IMR-90 (cell line): ENCODE data around the gene PROSER2. TPM values are rescaled to one million over a fixed set of nuclear protein-coding genes. Genes with fewer than 3 reads are reported as not detected.

Source experiments
- ATAC-seq: fragments of 200-7000 bp; cut with Tn5 transposase; 2 replicates; pipeline ENCODE4 v1.9.1; 2020; ENCODE audit warnings: low read depth, mild to moderate bottlenecking, moderate library complexity
- BruUV-seq: library from RNA; stranded (reverse); fragments of 400-500 nt; replicated peaks from 2 replicates; lab custom pipeline; 2021; lab: Mats Ljungman, UMichigan
- CTCF ChIA-PET: fragments of 300-600 bp; formaldehyde crosslinking; extraction: SDS; loops from one replicate; lab custom pipeline; 2021; ENCODE audit warnings: antibody characterized with exemption; lab: Yijun Ruan, JAX
- POLR2A ChIA-PET: fragments of 300-600 bp; sonication (Branson Sonifier 250); formaldehyde crosslinking; loops from one replicate; lab custom pipeline; 2022; ENCODE audit warnings: antibody characterized with exemption; ENCODE audit not compliant: unreplicated experiment; lab: Charles Lee
- DNase-seq: peaks from one replicate; pipeline ENCODE4 v3.0.0; 2013
- H2AFZ ChIP-seq: replicated peaks from 2 replicates; pipeline ENCODE3; 2013; ENCODE audit warnings: low read length, mild to moderate bottlenecking; ENCODE audit not compliant: poor library complexity
- H2AK5ac ChIP-seq: 2 replicates; pipeline ENCODE4 v1.6.1; 2013; ENCODE audit warnings: low read depth, low read length, inconsistent platforms
- H2AK9ac ChIP-seq: replicated peaks from 2 replicates; pipeline ENCODE3; 2013; ENCODE audit warnings: mild to moderate bottlenecking, low read depth, low read length, moderate library complexity; ENCODE audit not compliant: poor library complexity
- H2BK120ac ChIP-seq: 2 replicates; pipeline ENCODE4 v1.6.1; 2013; ENCODE audit warnings: low read depth, low read length, inconsistent platforms
- H2BK15ac ChIP-seq: 3 replicates; pipeline ENCODE4 v1.6.1; 2013; ENCODE audit warnings: low read depth, low read length, inconsistent platforms
- H2BK20ac ChIP-seq: 2 replicates; pipeline ENCODE4 v1.6.1; 2013; ENCODE audit warnings: low read depth, mild to moderate bottlenecking, inconsistent platforms, low read length, moderate library complexity
- H2BK5ac ChIP-seq: 2 replicates; pipeline ENCODE4 v1.6.1; 2013; ENCODE audit warnings: mild to moderate bottlenecking, low read depth, low read length, inconsistent platforms; ENCODE audit not compliant: poor library complexity, severe bottlenecking
- H3K14ac ChIP-seq: replicated peaks from 2 replicates; pipeline ENCODE4 v1.6.1; 2013; ENCODE audit warnings: low read depth, low read length, inconsistent platforms
- H3K18ac ChIP-seq: 2 replicates; pipeline ENCODE4 v1.6.1; 2013; ENCODE audit warnings: low read depth, low read length, control low read depth
- H3K23ac ChIP-seq: 2 replicates; pipeline ENCODE4 v1.6.1; 2013; ENCODE audit warnings: low read depth, low read length, inconsistent platforms
- H3K27ac ChIP-seq: 2 replicates; pipeline ENCODE4 v1.5.1; 2013; ENCODE audit warnings: mild to moderate bottlenecking, control low read depth, low read length; ENCODE audit not compliant: insufficient read depth
- H3K27me3 ChIP-seq: 2 replicates; pipeline ENCODE4 v1.6.1; 2013; ENCODE audit warnings: low read length; ENCODE audit not compliant: control insufficient read depth, insufficient read depth
- H3K36me3 ChIP-seq: 2 replicates; pipeline ENCODE4 v1.6.1; 2013; ENCODE audit warnings: low read length, mixed read lengths; ENCODE audit not compliant: control insufficient read depth, insufficient read depth
- H3K4ac ChIP-seq: 2 replicates; pipeline ENCODE4 v1.6.1; 2013; ENCODE audit warnings: low read depth, low read length, inconsistent platforms
- H3K4me1 ChIP-seq: 2 replicates; pipeline ENCODE4 v1.6.1; 2013; ENCODE audit warnings: low read length, mixed read lengths; ENCODE audit not compliant: control insufficient read depth, insufficient read depth
- H3K4me2 ChIP-seq: 2 replicates; pipeline ENCODE4 v1.6.1; 2013; ENCODE audit warnings: low read depth, mild to moderate bottlenecking, control low read depth, low read length, moderate library complexity
- H3K4me3 ChIP-seq: 2 replicates; pipeline ENCODE4 v1.5.1; 2013; ENCODE audit warnings: low read depth, mild to moderate bottlenecking, control low read depth, low read length, moderate library complexity; ENCODE audit not compliant: insufficient read depth
- H3K56ac ChIP-seq: 2 replicates; pipeline ENCODE4 v1.6.1; 2013; ENCODE audit warnings: low read length, inconsistent platforms; ENCODE audit not compliant: insufficient read depth; ENCODE audit errors: extremely low read depth
- H3K79me1 ChIP-seq, 2 experiments: 2 replicates each; pipeline ENCODE4 v1.6.1; 2013; ENCODE audit warnings: low read length in 2 of 2, inconsistent platforms in 1 of 2, low read depth in 1 of 2
- H3K9ac ChIP-seq: 2 replicates; pipeline ENCODE4 v1.6.1; 2013; ENCODE audit warnings: low read depth, low read length, control low read depth
- H3K9me1 ChIP-seq: 2 replicates; pipeline ENCODE4 v1.6.1; 2013; ENCODE audit warnings: low read length, inconsistent platforms; ENCODE audit not compliant: insufficient read depth
- H3K9me3 ChIP-seq: 2 replicates; pipeline ENCODE4 v1.6.1; 2013; ENCODE audit warnings: low read length; ENCODE audit not compliant: control insufficient read depth, insufficient read depth
- H4K20me1 ChIP-seq: 2 replicates; pipeline ENCODE4 v1.6.1; 2013; ENCODE audit warnings: low read length, inconsistent platforms; ENCODE audit not compliant: insufficient read depth
- H4K5ac ChIP-seq: 2 replicates; pipeline ENCODE4 v1.6.1; 2013; ENCODE audit warnings: mild to moderate bottlenecking, low read depth, low read length, control low read depth
- H4K8ac ChIP-seq, 2 experiments: 2 replicates each; pipeline ENCODE4 v1.6.1; 2013; ENCODE audit warnings: low read depth in 2 of 2, low read length in 2 of 2, control low read depth in 1 of 2, inconsistent platforms in 1 of 2
- H4K91ac ChIP-seq: 2 replicates; pipeline ENCODE4 v1.6.1; 2013; ENCODE audit warnings: low read depth, low read length, inconsistent platforms; ENCODE audit not compliant: insufficient read depth
- CEBPB ChIP-seq: IDR thresholded peaks from 2 replicates; pipeline ENCODE4 v1.6.1; 2012; ENCODE audit warnings: low read depth, low read length, improper control_type of control experiment
- CHD1 ChIP-seq: IDR thresholded peaks from 2 replicates; pipeline ENCODE4 v1.6.1; 2012; ENCODE audit warnings: low read depth, low read length, improper control_type of control experiment
- NFE2L2 ChIP-seq: fragments of 150-350 bp; IDR thresholded peaks from 2 replicates; pipeline ENCODE4 v1.6.1; 2016; ENCODE audit warnings: low read depth, mild to moderate bottlenecking, low read length
- RAD21 ChIP-seq: IDR thresholded peaks from 2 replicates; pipeline ENCODE4 v1.6.1; 2012; ENCODE audit warnings: low read length, improper control_type of control experiment
- RCOR1 ChIP-seq: IDR thresholded peaks from 2 replicates; pipeline ENCODE4 v1.6.1; 2012; ENCODE audit warnings: mild to moderate bottlenecking, low read length, improper control_type of control experiment; ENCODE audit not compliant: insufficient replicate concordance
- RFX5 ChIP-seq: IDR thresholded peaks from 2 replicates; pipeline ENCODE4 v1.8.0; 2012; ENCODE audit warnings: low read depth, mild to moderate bottlenecking, low read length, moderate library complexity
- WGBS, 2 experiments: methylation state at CpG; one replicate each; pipeline versions ENCODE4 v1.1.5 to v1.1.7; 2013; ENCODE audit warnings: missing lambda C conversion rate in 2 of 2; ENCODE audit not compliant: insufficient read length in 1 of 2; ENCODE audit errors: extremely low coverage in 2 of 2; 5-methylcytosine and 5-hydroxymethylcytosine counted together
- dilution Hi-C: fragments of 300-500 bp; cut with HindIII; formaldehyde crosslinking; loops from one replicate; pipeline ENCODE4 v1.14.3; 2018; ENCODE audit warnings: low sequenced_read_pairs; ENCODE audit not compliant: unreplicated experiment
- in situ Hi-C: fragments of 300-500 bp; cut with MboI; formaldehyde crosslinking; loops from 3 replicates; pipeline ENCODE4 v1.14.3; 2019; ENCODE audit warnings: low sequenced_read_pairs, inconsistent platforms, mixed read lengths
- intact Hi-C: fragments of 100-400 bp; cut with micrococcal nuclease; formaldehyde crosslinking; loops from 2 replicates; pipeline ENCODE4 v1.10.0; 2022
- polyA plus RNA-seq, 3 experiments: library from polyadenylated mRNA; depleted of rRNA; stranded (reverse); fragments of >200 nt; gene quantifications; 2 replicates each; pipeline ENCODE4 v1.2.3, GENCODE V29; 2012; ENCODE audit warnings: low replicate concordance in 1 of 3
- total RNA-seq: library from RNA; depleted of rRNA; stranded (reverse); fragments of >200 nt; gene quantifications from 2 replicates; pipeline ENCODE4 v1.2.3, GENCODE V29; 2012

PROSER2 gene
- total and polyA plus RNA-seq, 2 of the 4 experiments (the other 2 are of a cell fraction): 1.4 to 2.0 TPM

GRCh38 chr10:11822026-11822756 is 965 bp upstream of the PROSER2 start:
- WGBS, 2 experiments: 80% methylated on average over 2 of the region's 5 CpGs; no CpG with 5 or more reads in 1 of the 2 experiments
- ATAC-seq: no peak
- no peak overlapping the region; a peak in 1 of 4 replicates for H4K8ac ChIP-seq
- no TSS peak for BruUV-seq
- no peak overlapping the region for H4K91ac ChIP-seq
- peaks cover 1% of the 10 kb centered on the region; the same call in 1 of the 2 replicates for H3K4me1 ChIP-seq
- H3K18ac ChIP-seq: no peak overlapping the region
- H3K9ac ChIP-seq: no peak overlapping the region
- no peak overlapping the region for H2BK15ac ChIP-seq
- H2AK5ac ChIP-seq: no peak overlapping the region
- no peak overlapping the region for H3K4me3 ChIP-seq
- no peak overlapping the region for H2AK9ac ChIP-seq
- H3K79me1 ChIP-seq: peaks cover 0 to 17% of the 10 kb centered on the region in 2 experiments; a peak in 2 of 4 replicates
- H4K5ac ChIP-seq: no peak overlapping the region
- no peaks in the 10 kb centered on the region for H3K36me3 ChIP-seq
- no peak overlapping the region for H3K56ac ChIP-seq
- no peak for DNase-seq
- no peak overlapping the region for H3K4ac ChIP-seq
- ChIA-PET POLR2A (no interaction called here), CTCF (no interaction called here)
- no peaks in the 10 kb centered on the region for H3K9me1 ChIP-seq
- H2AFZ ChIP-seq: no peak overlapping the region
- no peaks in the 10 kb centered on the region for H4K20me1 ChIP-seq
- H2BK20ac ChIP-seq: no peak overlapping the region
- H3K9me3 ChIP-seq: no peaks in the 10 kb centered on the region
- no peak overlapping the region for H2BK5ac ChIP-seq
- H2BK120ac ChIP-seq: no peak overlapping the region
- H3K4me2 ChIP-seq: no peak overlapping the region
- dilution Hi-C loops (no loop called here), intact Hi-C loops (loop anchor here (5.0 kb wide), 1 partner anchor 35 kb away; no protein-coding TSS in a partner anchor), in situ Hi-C loops (no loop called here)
- no peaks in the 10 kb centered on the region for H3K27me3 ChIP-seq
- TF ChIP-seq NFE2L2 (no peak), RCOR1 (no peak), CEBPB (no peak), RAD21 (no peak), RFX5 (no peak), CHD1 (no peak)
- no peak overlapping the region for H3K27ac ChIP-seq
- no peak overlapping the region for H3K23ac ChIP-seq
- H3K14ac ChIP-seq: no peak overlapping the region
